Mucosa of descending colon (tissue), 3 donors: ENCODE results near the gene CEP63. TPM values are rescaled to one million over a fixed set of nuclear protein-coding genes. Genes with fewer than 3 reads are reported as not detected.

ENCODE experiments used
- ATAC-seq: fragments of 200-7000 bp; cut with Tn5 transposase; one replicate; pipeline ENCODE4 v1.9.1; 2020; ENCODE audit warnings: mild to moderate bottlenecking, moderate library complexity
- DNase-seq, 3 donors: peaks; one replicate each; pipeline ENCODE4 v3.0.0-alpha.2; 2020
- H3K36me3 ChIP-seq: fragments of 200-600 bp; one replicate; pipeline ENCODE4 v1.8.0; 2021; ENCODE audit warnings: low read depth, mild to moderate bottlenecking
- H3K4me1 ChIP-seq: fragments of 200-600 bp; one replicate; pipeline ENCODE4 v1.8.0; 2021; ENCODE audit warnings: low read depth, mild to moderate bottlenecking
- H3K4me3 ChIP-seq: fragments of 200-600 bp; one replicate; pipeline ENCODE4 v1.8.0; 2021; ENCODE audit warnings: mild to moderate bottlenecking
- H3K9me3 ChIP-seq: fragments of 200-600 bp; one replicate; pipeline ENCODE4 v1.8.0; 2021; ENCODE audit warnings: mild to moderate bottlenecking
- intact Hi-C, 2 donors: fragments of 100-400 bp; cut with DNase I in 1 of 2; cut with micrococcal nuclease in 1 of 2; formaldehyde crosslinking; loops; one replicate each; pipeline versions ENCODE4 v1.11.0 to v1.11.1; 2022; cut with DNase I, micrococcal nuclease
- total RNA-seq, 3 donors: library from RNA; stranded (reverse); fragmentation: NEBNext Ultra II Directional in 2 of 3; extraction: Animal tissue kit (Norgen Biotek cat#: 25700) in 2 of 3; gene quantifications; one replicate each; pipeline versions ENCODE4 v1.2.1 to v1.2.4, GENCODE V29; 2021 to 2023
- TF ChIP-seq, protein P1 (sequence below): fragments of 200-600 bp; IDR thresholded peaks from one replicate; pipeline ENCODE4 v1.8.0; 2022; ENCODE audit warnings: antibody characterized with exemption, mild to moderate bottlenecking
- donor health status: DM: no; HTN: no; CAD: no; lungs with moderate emphysema.
- donor health status: DM: no; HTN: no; CAD: no.
- donor health status: DM: no; HTN: yes; CAD: no.

The CEP63 gene
- total RNA-seq, 3 donors from 2014 or later, result 19.8 to 34.2 (median 19.8) TPM

DNA sequence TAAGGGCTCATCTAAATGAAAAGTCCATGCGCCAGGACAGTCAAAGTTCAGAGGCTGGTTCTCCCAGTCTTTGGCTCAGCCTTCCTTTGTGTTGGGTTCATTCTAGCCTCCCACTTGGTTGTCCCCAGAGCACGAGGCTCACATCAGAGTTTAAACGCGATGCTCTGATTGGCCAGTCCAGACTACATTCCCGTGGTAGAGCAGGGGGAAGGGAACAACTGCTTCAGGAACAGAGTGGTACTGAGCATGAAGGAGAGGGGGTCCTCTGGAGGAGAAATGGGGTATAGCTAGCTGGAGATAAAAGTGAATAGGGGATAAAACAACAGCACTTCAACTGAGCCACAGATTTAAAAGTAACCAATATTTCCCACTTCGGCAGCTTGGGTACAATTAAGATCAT is 32.2 kb upstream of the CEP63 start:
- ATAC-seq (no peak), DNase-seq (no peak)
- Histone ChIP-seq H3K4me1 (no peaks in the 10 kb centered on the region), H3K4me3 (no peak overlapping the region), H3K9me3 (no peaks in the 10 kb centered on the region), H3K36me3 (no peaks in the 10 kb centered on the region)
- TF ChIP-seq, protein P1, sequence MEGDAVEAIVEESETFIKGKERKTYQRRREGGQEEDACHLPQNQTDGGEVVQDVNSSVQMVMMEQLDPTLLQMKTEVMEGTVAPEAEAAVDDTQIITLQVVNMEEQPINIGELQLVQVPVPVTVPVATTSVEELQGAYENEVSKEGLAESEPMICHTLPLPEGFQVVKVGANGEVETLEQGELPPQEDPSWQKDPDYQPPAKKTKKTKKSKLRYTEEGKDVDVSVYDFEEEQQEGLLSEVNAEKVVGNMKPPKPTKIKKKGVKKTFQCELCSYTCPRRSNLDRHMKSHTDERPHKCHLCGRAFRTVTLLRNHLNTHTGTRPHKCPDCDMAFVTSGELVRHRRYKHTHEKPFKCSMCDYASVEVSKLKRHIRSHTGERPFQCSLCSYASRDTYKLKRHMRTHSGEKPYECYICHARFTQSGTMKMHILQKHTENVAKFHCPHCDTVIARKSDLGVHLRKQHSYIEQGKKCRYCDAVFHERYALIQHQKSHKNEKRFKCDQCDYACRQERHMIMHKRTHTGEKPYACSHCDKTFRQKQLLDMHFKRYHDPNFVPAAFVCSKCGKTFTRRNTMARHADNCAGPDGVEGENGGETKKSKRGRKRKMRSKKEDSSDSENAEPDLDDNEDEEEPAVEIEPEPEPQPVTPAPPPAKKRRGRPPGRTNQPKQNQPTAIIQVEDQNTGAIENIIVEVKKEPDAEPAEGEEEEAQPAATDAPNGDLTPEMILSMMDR, result no peak
- intact Hi-C loops, result no loop called here

- ATAC-seq (no peak), DNase-seq (no peak)
- no peak overlapping the region for H3K4me3 ChIP-seq
- H3K36me3 ChIP-seq, result no peaks in the 10 kb centered on the region
- no peaks in the 10 kb centered on the region for H3K4me1 ChIP-seq
- intact Hi-C loops, result no loop called here
- TF ChIP-seq, protein P1, result no peak
- no peaks in the 10 kb centered on the region for H3K9me3 ChIP-seq
Measured at GRCh38 chr3:134457376-134458074, 28.3 kb upstream of the CEP63 start.

GRCh38 chr3:134458406-134458945 is 27.4 kb upstream of the CEP63 start:
- no peak for ATAC-seq
- H3K36me3 ChIP-seq, result no peaks in the 10 kb centered on the region
- no peak for DNase-seq

DNA sequence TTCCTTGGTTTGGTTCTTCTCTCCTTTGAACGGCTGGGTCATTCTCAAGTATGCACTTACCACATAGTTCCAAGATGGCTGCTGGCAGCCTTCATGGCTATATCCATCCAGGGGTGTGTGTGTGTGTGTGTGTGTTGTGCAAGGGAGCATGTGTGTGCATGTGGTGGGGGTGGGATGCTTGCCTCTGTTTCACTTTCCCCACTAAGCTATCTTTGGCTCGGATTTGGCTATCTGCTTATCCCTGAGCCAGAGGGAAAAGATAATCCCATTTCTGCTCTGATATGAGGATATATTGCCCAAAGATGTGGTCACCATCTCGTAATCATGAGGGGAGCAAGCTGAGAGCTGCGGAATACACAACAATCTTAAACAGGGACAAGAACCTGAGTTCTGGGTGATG is 26.3 kb upstream of the CEP63 start:
- H3K9me3 ChIP-seq, result no peaks in the 10 kb centered on the region
- no peak for DNase-seq
- no peak overlapping the region for H3K4me3 ChIP-seq
- no peaks in the 10 kb centered on the region for H3K4me1 ChIP-seq
- no peaks in the 10 kb centered on the region for H3K36me3 ChIP-seq
- TF ChIP-seq, protein P1, result no peak
- intact Hi-C loops, result no loop called here
- no peak for ATAC-seq

More at GRCh38 chr3:134458406-134458945, 27.4 kb upstream of the CEP63 start:
- intact Hi-C loops, result no loop called here
- Histone ChIP-seq H3K4me1 (no peaks in the 10 kb centered on the region), H3K4me3 (no peak overlapping the region), H3K9me3 (no peaks in the 10 kb centered on the region)
- TF ChIP-seq, protein P1, result no peak

GRCh38 chr3:134460965-134461364 is 24.9 kb upstream of the CEP63 start:
- ATAC-seq (no peak), DNase-seq (no peak)
- TF ChIP-seq, protein P1, result no peak
- intact Hi-C loops, result loop anchor here in 1 of 2 donors (10.0 kb wide), 1 partner anchor 76 kb away; no protein-coding TSS in a partner anchor
- no peaks in the 10 kb centered on the region for H3K36me3 ChIP-seq
- no peaks in the 10 kb centered on the region for H3K9me3 ChIP-seq
- H3K4me1 ChIP-seq, result no peaks in the 10 kb centered on the region
- no peak overlapping the region for H3K4me3 ChIP-seq
